ENCODE results near the gene PTPN21. TPM values are rescaled to one million over a fixed set of nuclear protein-coding genes. Genes with fewer than 3 reads are reported as not detected.

PTPN21 gene
- polyA plus RNA-seq, 3 donors = not detected

DNA sequence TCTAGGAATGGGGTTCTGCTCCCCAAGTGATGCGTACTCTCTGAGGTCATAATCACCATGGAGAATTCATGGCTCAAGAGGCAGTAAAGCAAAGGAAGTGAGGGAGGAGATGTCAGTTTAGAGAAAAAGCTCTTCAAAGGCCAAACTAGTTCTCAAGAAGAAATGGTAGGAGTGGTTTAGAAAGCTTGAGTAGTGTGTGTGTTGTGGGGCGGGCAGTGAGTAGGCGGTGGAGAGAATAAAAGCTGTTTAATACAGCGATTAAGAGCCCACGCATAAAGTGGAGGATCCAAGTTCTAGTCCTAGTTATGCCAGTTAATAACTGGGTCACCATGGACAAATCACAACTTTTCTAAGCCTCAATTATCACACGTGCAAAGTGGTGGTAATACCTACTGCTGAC lies 55.6 kb downstream of the PTPN21 start:
- no peaks in the 10 kb centered on the region for H3K27me3 ChIP-seq (ENCODE audit: control insufficient read depth in 2 of 2, insufficient read depth in 2 of 2, low read length in 2 of 2)
- intact Hi-C loops (cut with micrococcal nuclease) = no loop called here
- H3K9ac ChIP-seq (ENCODE audit: insufficient read depth, low read length, poor library complexity, severe bottlenecking) = no peak overlapping the region
- H3K36me3 ChIP-seq (replicated peaks in 1 of 2; ENCODE audit: control insufficient read depth in 1 of 2, insufficient read depth in 2 of 2, low read length in 2 of 2) = no peaks in the 10 kb centered on the region
- TF ChIP-seq, protein P1, sequence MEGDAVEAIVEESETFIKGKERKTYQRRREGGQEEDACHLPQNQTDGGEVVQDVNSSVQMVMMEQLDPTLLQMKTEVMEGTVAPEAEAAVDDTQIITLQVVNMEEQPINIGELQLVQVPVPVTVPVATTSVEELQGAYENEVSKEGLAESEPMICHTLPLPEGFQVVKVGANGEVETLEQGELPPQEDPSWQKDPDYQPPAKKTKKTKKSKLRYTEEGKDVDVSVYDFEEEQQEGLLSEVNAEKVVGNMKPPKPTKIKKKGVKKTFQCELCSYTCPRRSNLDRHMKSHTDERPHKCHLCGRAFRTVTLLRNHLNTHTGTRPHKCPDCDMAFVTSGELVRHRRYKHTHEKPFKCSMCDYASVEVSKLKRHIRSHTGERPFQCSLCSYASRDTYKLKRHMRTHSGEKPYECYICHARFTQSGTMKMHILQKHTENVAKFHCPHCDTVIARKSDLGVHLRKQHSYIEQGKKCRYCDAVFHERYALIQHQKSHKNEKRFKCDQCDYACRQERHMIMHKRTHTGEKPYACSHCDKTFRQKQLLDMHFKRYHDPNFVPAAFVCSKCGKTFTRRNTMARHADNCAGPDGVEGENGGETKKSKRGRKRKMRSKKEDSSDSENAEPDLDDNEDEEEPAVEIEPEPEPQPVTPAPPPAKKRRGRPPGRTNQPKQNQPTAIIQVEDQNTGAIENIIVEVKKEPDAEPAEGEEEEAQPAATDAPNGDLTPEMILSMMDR (IDR thresholded peaks at IDR 0.05) = no peak
- H2AFZ ChIP-seq (ENCODE audit: insufficient read depth, low read depth, low read length, poor library complexity, severe bottlenecking) = no peak overlapping the region
- Mint-ChIP-seq H3K27me3 (ENCODE audit: low read depth in 3 of 3) (peaks cover 4 to 9% (median 9%) of the 10 kb centered on the region in 3 donors), H3K36me3 (no peaks in the 10 kb centered on the region), H3K4me1 (no peaks in the 10 kb centered on the region), H3K9me3 (no peaks in the 10 kb centered on the region), H3K4me3 (no peak overlapping the region), H3K27ac (peak overlapping the region in 1 of 7 donors; percentile 39)
- no peak overlapping the region for H3K27ac ChIP-seq (ENCODE audit: low read depth in 1 of 2, low read length in 2 of 2)
- no peak overlapping the region for H3K4me2 ChIP-seq (replicated peaks; ENCODE audit: extremely low read depth, low read length, poor library complexity, severe bottlenecking)
- H4K20me1 ChIP-seq (ENCODE audit: insufficient read depth, low read length) = no peaks in the 10 kb centered on the region
- 100% methylated on average over 1 of the region's 6 CpGs for WGBS (ENCODE audit: insufficient coverage)
- no peak overlapping the region for H3K4me3 ChIP-seq (replicated peaks in 1 of 3; ENCODE audit: low read depth in 2 of 3, low read length in 3 of 3)
- DNase-seq = no peak
- no peaks in the 10 kb centered on the region for H3K9me3 ChIP-seq (replicated peaks in 1 of 2; ENCODE audit: control insufficient read depth in 1 of 2, insufficient read depth in 1 of 2, low read length in 2 of 2)
- H3K4me1 ChIP-seq (ENCODE audit: control insufficient read depth in 1 of 2, insufficient read depth in 2 of 2, low read length in 2 of 2) = no peaks in the 10 kb centered on the region
- no peaks in the 10 kb centered on the region for H3K79me2 ChIP-seq (ENCODE audit: insufficient read depth, low read length)

DNA sequence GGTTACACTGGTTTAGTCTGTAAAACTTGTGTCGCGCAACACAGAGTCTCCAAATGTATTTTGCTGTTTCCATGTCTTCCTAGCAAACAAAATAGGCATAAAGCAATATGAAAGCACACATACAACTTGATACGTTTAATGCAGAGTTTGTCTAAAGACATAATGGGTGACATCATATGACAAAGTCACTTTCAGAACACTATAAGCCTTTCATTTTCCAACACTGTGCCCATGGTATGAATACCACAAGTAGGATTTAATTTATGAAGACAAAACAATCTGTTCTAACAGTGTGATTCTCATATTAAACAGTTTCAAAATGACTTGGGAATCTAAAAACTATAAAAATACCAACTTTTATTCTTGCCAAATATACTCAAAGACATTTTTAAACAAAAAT lies 58.4 kb downstream of the PTPN21 start:
- H3K4me3 ChIP-seq (replicated peaks in 1 of 3; ENCODE audit: low read depth in 2 of 3, low read length in 3 of 3) = no peak overlapping the region
- Mint-ChIP-seq H3K27ac (no peak overlapping the region), H3K36me3 (no peaks in the 10 kb centered on the region), H3K4me1 (peaks cover 5% of the 10 kb centered on the region), H3K9me3 (peaks cover 0 to 2% (median 0%) of the 10 kb centered on the region in 7 donors), H3K27me3 (ENCODE audit: low read depth in 3 of 3) (peaks cover 4 to 11% (median 8%) of the 10 kb centered on the region in 3 donors), H3K4me3 (no peak overlapping the region)
- no peaks in the 10 kb centered on the region for H4K20me1 ChIP-seq (ENCODE audit: insufficient read depth, low read length)
- no peak for DNase-seq
- intact Hi-C loops (cut with micrococcal nuclease) = no loop called here
- no peak overlapping the region for H3K9ac ChIP-seq (ENCODE audit: insufficient read depth, low read length, poor library complexity, severe bottlenecking)
- no peak overlapping the region for H3K27ac ChIP-seq (ENCODE audit: low read depth in 1 of 2, low read length in 2 of 2)
- no peaks in the 10 kb centered on the region for H3K9me3 ChIP-seq (replicated peaks in 1 of 2; ENCODE audit: control insufficient read depth in 1 of 2, insufficient read depth in 1 of 2, low read length in 2 of 2)
- H3K79me2 ChIP-seq (ENCODE audit: insufficient read depth, low read length) = no peaks in the 10 kb centered on the region
- no peaks in the 10 kb centered on the region for H3K27me3 ChIP-seq (ENCODE audit: control insufficient read depth in 2 of 2, insufficient read depth in 2 of 2, low read length in 2 of 2)
- H3K4me1 ChIP-seq (ENCODE audit: control insufficient read depth in 1 of 2, insufficient read depth in 2 of 2, low read length in 2 of 2) = peaks cover 0 to 4% of the 10 kb centered on the region in 2 donors
- H3K36me3 ChIP-seq (replicated peaks in 1 of 2; ENCODE audit: control insufficient read depth in 1 of 2, insufficient read depth in 2 of 2, low read length in 2 of 2) = no peaks in the 10 kb centered on the region
- H3K4me2 ChIP-seq (replicated peaks; ENCODE audit: extremely low read depth, low read length, poor library complexity, severe bottlenecking) = no peak overlapping the region
- WGBS (ENCODE audit: insufficient coverage) = 83% methylated on average over 2 of the region's 3 CpGs
- TF ChIP-seq, protein P1 (IDR thresholded peaks at IDR 0.05) = no peak
- no peak overlapping the region for H2AFZ ChIP-seq (ENCODE audit: insufficient read depth, low read depth, low read length, poor library complexity, severe bottlenecking)
